ENCODE data around the gene ZNF683.
"Not testable (repeated sequence)": the region's sequence is repeated elsewhere in the genome, so short reads cannot be mapped to it uniquely, and the experiment has no call there.

The ZNF683 gene

GRCh38 chr1:26384076-26384475, 11.5 kb upstream of the ZNF683 start:
- no peak for DNase-seq

- no peak for DNase-seq
These were observed 6.3 kb upstream of the ZNF683 start for GRCh38 chr1:26378879-26379251.

- DNase-seq: no peak
These were observed 5.7 kb upstream of the ZNF683 start for GRCh38 chr1:26378088-26378878.

DNA sequence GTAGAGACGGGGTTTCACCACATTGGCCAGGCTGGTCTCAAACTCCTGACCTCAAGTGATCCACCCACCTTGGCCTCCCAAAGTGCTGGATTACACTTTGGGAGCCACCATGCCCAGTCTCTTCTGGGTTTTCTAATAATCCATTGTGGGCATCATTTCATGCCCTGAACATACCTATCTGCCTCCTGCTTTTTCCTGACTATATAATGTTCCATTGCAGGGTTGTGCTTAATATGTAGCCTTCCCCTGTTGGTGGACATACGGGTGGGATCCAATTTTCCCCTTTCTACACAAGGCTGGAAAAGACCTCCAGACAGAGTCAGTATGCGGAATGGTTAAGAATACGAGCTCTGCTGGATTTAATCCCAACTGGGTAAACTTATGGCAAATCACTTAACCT, 3.5 kb upstream of the ZNF683 start:
- no peak for DNase-seq

DNA sequence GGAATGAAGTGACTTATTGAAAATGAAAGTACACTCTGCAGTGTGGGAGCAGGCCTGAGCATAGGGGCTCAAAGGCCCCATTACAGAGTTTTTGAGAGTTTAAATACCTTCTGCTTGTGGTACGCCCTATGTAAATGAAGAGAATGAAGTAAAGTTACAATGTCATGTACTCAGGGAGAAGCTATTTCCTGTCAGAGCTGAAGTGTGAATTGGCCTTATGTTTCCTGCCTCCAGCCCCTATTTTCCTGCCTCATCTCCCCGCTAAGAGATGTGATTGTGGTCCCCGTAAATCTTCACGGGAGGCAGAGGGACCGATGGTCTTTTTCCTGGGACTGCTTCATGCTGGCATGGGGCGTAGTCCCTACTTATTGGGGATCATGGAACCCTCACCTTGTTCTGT, 2.5 kb upstream of the ZNF683 start:
- DNase-seq: no peak

- not testable (repeated sequence) for DNase-seq
These were observed 1.8 kb upstream of the ZNF683 start for GRCh38 chr1:26374361-26374760.

- no peak for DNase-seq
These were observed 1.2 kb upstream of the ZNF683 start for GRCh38 chr1:26373789-26374188.

GRCh38 chr1:26373281-26373680, 731 bp upstream of the ZNF683 start:
- no peak for DNase-seq

DNA sequence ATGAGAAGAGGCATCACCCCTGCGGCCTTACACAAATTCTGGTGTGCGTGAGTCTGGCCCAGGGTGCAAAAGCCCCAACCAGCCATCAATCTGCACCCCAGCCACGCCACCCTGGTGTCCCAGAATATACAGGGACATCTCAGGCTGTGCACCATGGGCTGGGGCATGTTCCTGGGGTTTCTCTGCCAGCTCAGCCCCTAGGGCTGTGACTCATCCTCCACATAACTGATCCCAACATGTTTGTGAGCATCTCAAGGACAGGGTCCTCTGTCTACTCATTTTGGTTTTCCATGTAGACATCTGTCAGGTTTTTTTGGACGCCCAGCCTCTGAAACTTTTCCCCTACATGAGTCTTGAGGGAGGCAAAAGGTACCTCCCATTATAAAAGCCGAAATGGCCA, 511 bp downstream of the ZNF683 start:
- DNase-seq: no peak

DNA sequence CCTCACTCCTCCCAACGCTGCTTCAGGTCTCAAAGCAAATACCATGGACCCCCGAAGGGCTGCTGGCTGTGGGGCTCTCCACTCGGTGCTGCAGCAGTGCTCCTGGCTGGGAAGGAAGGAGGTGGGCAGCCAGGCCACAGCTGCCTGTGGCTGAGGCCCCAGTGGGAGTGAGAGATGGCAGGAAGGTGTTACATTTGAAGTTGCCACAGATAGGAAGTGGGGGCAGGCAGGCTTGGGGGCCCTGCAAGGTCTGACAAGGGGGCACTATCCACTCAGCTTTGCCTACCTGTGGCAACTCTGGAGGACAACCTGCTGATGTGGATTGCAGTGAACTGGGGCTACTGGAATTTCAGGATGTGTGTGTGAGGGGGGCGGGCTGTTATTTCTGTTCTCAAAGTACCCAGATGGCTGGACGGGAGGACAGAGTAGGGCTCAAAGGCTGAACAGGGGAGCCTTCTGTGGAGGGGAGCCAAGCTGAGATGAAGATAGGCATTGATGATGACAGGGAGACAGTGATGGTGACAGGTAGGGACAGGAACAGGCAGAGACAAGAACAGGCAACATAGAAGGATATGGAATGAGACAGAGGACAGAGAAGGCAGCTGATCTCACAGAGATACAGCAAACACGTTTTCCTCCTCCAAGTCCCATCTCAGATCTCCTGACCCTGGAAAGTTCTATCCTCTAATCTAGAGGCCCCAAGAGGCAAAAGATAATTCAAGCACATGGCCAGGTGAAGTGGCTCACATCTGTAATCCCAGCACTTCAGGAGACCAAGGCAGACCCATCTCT, 1.8 kb downstream of the ZNF683 start:
- no peak for DNase-seq

DNA sequence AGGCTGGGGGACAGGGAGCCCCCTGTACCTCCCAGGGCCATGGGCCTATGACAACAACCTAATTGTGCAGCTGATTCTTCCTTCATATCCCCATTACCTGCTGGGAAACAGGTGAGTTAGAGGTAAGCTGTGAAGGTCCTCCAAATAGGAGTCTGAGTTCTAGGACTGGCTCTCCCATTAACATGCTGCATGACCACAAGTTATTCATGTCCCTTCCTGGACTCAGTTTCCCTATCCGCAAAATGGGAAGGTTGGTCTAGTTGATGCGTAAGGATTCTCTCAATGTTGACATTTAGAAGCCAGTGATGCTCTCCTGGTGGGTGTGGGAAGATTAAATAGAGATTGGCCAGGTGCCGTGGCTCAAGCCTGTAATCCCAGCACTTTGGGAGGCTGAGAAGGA, 4.1 kb downstream of the ZNF683 start:
- no peak for DNase-seq

GRCh38 chr1:26368006-26368405, 4.5 kb downstream of the ZNF683 start:
- DNase-seq: no peak

DNA sequence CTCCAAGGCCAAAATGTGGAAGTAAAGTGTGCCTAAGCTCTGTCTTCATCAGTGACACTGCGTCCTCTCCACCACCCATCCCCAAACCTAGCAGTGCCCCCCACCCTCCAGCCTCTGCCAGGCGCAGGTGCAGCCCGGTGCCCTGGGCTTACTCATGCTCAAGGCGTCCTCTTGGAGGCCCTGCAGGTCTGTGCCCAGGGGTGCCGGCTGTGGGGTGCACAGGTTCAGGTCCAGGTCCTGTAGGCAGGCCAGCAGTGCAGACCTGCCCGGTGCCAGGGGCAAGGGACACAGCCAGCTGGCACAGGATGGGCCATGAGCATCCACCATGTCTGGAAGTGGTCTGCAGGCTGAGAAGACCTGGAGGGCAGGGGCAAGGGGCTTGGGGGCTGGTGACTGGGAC, 5.1 kb downstream of the ZNF683 start:
- DNase-seq: no peak

- DNase-seq: no peak
These were observed 7.6 kb downstream of the ZNF683 start for GRCh38 chr1:26364956-26365355.

DNA sequence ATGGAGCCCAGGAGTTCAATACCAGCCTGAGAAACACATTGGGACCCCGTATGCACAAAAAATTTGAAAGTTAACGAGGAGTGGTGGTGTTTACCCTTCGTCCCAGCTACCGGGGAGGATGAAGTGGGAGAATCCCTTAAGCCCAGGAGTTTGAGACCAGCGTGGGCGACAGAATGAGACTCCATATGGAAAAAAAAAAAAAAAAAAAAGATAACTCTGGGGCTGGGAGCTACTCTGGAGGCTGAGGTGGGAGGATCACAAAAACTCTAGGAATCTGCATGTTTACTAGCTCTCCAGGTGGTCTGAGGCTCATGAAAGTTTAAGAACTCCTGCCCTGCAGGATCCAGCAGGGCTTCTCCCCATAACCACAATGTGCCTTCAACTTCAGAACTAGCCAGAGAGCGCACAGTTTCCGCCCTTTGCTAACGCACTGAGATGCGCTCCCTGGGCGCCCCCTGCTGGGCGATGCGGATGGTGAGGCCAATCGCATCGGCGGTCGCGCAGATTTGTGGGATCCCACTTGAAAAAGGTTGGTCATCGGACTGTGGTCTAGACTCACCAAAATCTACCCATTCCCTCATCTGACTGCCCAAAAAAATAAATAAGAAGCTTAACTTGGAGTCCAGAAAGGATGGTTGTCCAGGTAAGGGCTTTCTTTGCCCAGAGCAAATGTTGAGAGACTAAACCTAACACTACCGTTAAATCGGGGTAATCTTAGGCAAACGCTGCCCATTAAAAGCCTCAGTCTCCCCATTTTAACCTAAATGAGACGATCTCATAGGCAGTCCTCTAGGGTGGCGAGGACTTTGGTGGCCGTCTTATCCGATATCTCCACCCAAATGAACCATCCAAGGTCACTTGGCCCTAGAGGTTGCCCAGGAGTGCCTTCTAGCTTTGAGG, 8.8 kb downstream of the ZNF683 start:
- DNase-seq: no peak

DNA sequence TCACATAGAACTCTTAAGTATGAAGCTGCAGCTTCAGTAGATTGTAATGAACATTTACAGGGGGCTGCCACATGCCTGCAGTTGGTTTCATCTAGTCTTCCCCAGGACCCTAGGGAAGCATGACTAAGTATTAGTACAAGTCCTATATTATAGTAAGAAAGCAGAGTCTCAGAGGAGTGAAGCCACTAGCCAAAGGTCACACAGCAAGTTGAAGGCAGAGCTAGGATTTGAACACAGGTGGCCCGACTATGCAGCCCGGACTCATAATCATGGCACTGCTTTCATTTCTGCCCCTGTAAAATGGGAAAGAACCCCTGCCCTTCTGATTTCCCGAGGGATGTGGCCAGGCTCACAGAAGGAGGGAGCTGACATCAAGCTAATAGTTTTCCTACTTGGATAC, 10.2 kb downstream of the ZNF683 start:
- DNase-seq: no peak

DNA sequence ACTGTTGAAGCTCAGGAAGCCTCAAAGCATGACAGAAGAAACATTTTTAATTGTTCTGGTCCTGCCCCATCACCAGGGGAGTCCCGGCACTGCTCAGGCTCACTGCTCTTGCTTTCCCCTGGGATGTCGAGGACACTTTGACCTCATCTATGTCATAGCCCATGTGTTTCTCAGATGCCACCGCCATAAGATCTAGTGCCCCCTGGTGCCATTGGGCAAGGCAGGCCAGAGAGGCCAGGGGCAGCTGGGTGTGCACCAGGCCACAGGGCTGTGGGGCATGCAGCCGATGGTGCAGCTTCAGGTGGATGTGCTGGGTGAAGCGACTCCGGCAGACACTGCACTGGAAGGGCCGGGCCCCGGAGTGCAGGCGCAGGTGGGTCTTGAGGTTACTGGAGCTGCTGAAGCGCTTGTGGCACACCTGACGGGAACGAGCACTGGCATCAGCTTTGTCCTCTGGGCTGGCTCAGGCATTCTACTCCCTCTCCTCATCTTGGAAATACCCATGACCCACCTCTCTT, 10.9 kb downstream of the ZNF683 start:
- DNase-seq: no peak

DNA sequence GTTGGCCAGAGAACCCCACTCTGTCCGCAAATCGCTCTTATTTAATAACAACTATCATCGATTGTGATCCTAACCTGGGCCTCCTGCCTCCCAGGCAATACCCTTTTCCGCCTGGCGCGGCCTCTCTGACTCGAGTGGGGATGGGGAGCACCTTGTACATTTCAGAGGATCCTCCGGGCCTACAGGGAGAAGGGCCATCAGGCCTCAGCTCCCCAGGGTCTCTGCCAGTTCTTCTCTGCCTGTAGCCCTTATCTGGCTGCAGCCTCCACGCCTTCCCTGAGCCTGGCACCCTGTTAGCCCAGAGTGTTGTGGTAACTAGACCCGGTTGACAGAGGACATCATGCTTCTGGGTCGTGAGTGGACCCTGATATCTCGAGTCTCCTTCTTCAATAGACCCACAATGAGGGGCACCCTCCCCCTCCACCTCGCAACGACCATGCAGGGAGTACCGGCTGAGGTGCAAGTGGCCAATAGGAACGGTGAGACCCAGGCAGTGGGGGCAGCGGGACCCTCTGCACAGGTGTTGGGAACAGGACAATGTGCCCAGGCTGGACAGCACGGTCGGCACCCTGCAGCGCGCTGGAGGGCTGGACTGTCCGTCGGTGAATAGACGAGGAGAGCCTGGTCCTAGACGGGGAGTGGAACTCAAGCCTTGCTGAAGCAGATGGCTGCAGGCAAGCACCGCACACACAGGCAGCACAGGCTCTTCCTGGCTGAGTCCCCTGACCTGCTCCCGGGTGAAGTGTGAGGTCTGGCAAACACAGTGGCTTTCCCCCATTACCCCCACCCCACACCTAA, 11.5 kb downstream of the ZNF683 start:
- DNase-seq: no peak

DNA sequence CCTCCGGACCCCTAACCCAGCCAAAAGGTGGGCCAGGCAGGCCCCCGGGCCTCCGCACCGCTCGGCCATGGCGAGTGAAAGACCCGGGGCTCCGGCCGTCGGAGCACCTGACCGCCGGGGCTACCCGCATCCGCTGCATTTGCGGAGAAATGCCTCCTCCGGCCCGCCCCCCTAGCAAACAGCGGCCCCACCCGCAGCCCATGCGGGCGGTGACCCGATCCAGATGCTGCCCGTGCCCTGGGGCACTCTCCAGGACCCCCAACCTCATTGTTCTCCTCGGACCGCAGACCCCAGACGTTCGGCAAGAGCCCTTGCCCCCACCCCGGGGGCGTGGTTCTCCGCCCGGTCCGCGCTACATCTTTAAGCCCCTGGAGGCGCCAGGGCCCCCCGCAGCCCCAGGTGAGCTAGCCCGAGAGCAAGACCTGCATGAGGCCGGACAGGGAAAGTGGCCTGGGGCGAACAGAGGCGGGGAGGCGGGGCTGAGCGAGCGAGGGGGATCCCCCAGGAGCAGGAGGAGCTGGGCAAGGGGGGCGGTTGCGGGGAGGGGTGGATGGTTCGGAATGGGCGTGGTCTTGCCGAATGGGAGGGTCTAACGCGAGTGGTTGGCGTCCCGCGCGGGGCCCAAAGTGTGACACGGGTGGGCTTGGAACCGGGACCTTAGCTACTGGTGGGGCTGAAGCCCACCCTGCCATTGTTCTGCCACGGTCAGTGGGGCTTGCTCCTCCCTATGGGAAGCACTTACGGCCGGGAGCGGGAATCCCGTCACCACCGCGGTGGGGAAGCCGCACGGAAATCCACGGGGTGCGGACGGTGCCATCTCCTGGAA, 12.4 kb downstream of the ZNF683 start:
- no peak for DNase-seq

- no peak for DNase-seq
These were observed 13.9 kb downstream of the ZNF683 start for GRCh38 chr1:26358411-26359384.

Measured in NCI-H187 treated with DMSO at 0.1 percent for 48 hours (cell line).